Activated CD8-positive, alpha-beta T cell treated with anti-CD3 and anti-CD28 coated beads, Interleukin-2, amount 10 ng/mL, durations not matched to agents 7 days and 5 days (primary cell): ENCODE results near the gene C1GALT1. TPM values are rescaled to one million over a fixed set of nuclear protein-coding genes. Genes with fewer than 3 reads are reported as not detected.
"Not testable (repeated sequence)": the region's sequence is repeated elsewhere in the genome, so short reads cannot be mapped to it uniquely, and the experiment has no call there.

Experiments
- ATAC-seq: fragments of 150-1000 bp; cut with Tn5 transposase; one replicate; pipeline ENCODE4 v1.10.0; 2021; ENCODE audit warnings: moderate library complexity
- CTCF ChIA-PET: fragments of 350-600 bp; sonication (Branson Sonifier 250); formaldehyde crosslinking; loops from one replicate; lab custom pipeline; 2021; ENCODE audit warnings: antibody characterized with exemption; lab: Charles Lee
- POLR2A ChIA-PET: fragments of 350-600 bp; sonication (Branson Sonifier 250); formaldehyde crosslinking; loops from one replicate; lab custom pipeline; 2021; ENCODE audit warnings: antibody characterized with exemption; lab: Charles Lee
- DNase-seq: peaks from one replicate; pipeline ENCODE4 v3.0.0-alpha.2; 2020
- H3K27ac Mint-ChIP-seq: one replicate; pipeline ENCODE4 v1.8.0; 2021; ENCODE audit warnings: mild to moderate bottlenecking, mixed read lengths
- H3K27me3 Mint-ChIP-seq: one replicate; pipeline ENCODE4 v1.8.0; 2021; ENCODE audit warnings: low read depth, mixed read lengths
- H3K36me3 Mint-ChIP-seq: one replicate; pipeline ENCODE4 v1.8.0; 2021; ENCODE audit warnings: low read depth, mixed read lengths
- H3K4me1 Mint-ChIP-seq: one replicate; pipeline ENCODE4 v1.8.0; 2021; ENCODE audit warnings: low read depth, mixed read lengths
- H3K4me3 Mint-ChIP-seq: one replicate; pipeline ENCODE4 v1.8.0; 2021; ENCODE audit warnings: mild to moderate bottlenecking, mixed read lengths
- H3K9me3 Mint-ChIP-seq: one replicate; pipeline ENCODE4 v1.8.0; 2022; ENCODE audit warnings: mixed read lengths; ENCODE audit not compliant: insufficient read depth
- total RNA-seq, 2 experiments: library from RNA; stranded (reverse); gene quantifications; one replicate each; pipeline ENCODE4 v1.2.3, GENCODE V29; 2021

Gene C1GALT1
- total RNA-seq, 2 experiments from 2014 or later = 47.4 to 50.7 TPM

GRCh38 chr7:7183838-7184463, 1.6 kb downstream of the C1GALT1 start:
- peak overlapping the region; percentile 98 for H3K27ac Mint-ChIP-seq
- DNase-seq (no peak), ATAC-seq (no peak)
- peaks cover 23% of the 10 kb centered on the region for H3K4me1 Mint-ChIP-seq
- POLR2A ChIA-PET = interaction anchor here (0.8 to 3.8 kb wide), 8 partner anchors 18 to 84 kb away, joined by 3 to 74 read pairs (median 12); no protein-coding TSS in a partner anchor
- no peaks in the 10 kb centered on the region for H3K9me3 Mint-ChIP-seq
- H3K27me3 Mint-ChIP-seq = no peaks in the 10 kb centered on the region
- H3K4me3 Mint-ChIP-seq = peak overlapping the region; percentile 87
- CTCF ChIA-PET = interaction anchor here (0.9 to 3.5 kb wide), 7 partner anchors 17 to 358 kb away, joined by 3 to 29 read pairs (median 7); no protein-coding TSS in a partner anchor
- H3K36me3 Mint-ChIP-seq = peaks cover 12% of the 10 kb centered on the region

- H3K9me3 Mint-ChIP-seq = peaks cover 2% of the 10 kb centered on the region
- no peaks in the 10 kb centered on the region for H3K27me3 Mint-ChIP-seq
- ChIA-PET POLR2A (interaction anchor here (0.8 kb wide), 1 partner anchor 768 kb away, joined by 3 read pairs; no protein-coding TSS in a partner anchor), CTCF (interaction anchor here (0.9 to 2.3 kb wide), 3 partner anchors 15 to 82 kb away, joined by 3 to 12 read pairs (median 3); no protein-coding TSS in a partner anchor)
- no peak overlapping the region for H3K27ac Mint-ChIP-seq
- DNase-seq = no peak
- H3K4me3 Mint-ChIP-seq = no peak overlapping the region
- peaks cover 15% of the 10 kb centered on the region for H3K36me3 Mint-ChIP-seq
- ATAC-seq = no peak
- peaks cover 24% of the 10 kb centered on the region for H3K4me1 Mint-ChIP-seq
Observed at GRCh38 chr7:7185371-7185989, 3.1 kb downstream of the C1GALT1 start.

GRCh38 chr7:7188091-7188490, 5.7 kb downstream of the C1GALT1 start:
- Mint-ChIP-seq H3K9me3 (peaks cover 12% of the 10 kb centered on the region), H3K27ac (no peak overlapping the region), H3K4me1 (peaks cover 30% of the 10 kb centered on the region), H3K36me3 (peaks cover 36% of the 10 kb centered on the region), H3K4me3 (no peak overlapping the region), H3K27me3 (no peaks in the 10 kb centered on the region)
- POLR2A ChIA-PET = no interaction called here
- DNase-seq (no peak), ATAC-seq (no peak)
- CTCF ChIA-PET = no interaction called here

GRCh38 chr7:7188742-7189141, 6.4 kb downstream of the C1GALT1 start:
- POLR2A ChIA-PET = no interaction called here
- ATAC-seq (no peak), DNase-seq (no peak)
- Mint-ChIP-seq H3K4me3 (no peak overlapping the region), H3K36me3 (peaks cover 38% of the 10 kb centered on the region), H3K4me1 (peaks cover 36% of the 10 kb centered on the region), H3K27me3 (no peaks in the 10 kb centered on the region), H3K9me3 (peaks cover 17% of the 10 kb centered on the region), H3K27ac (no peak overlapping the region)
- CTCF ChIA-PET = interaction anchor here (1.0 kb wide), 1 partner anchor 13 kb away, joined by 3 read pairs; no protein-coding TSS in a partner anchor

- DNase-seq (no peak), ATAC-seq (no peak)
- CTCF ChIA-PET = no interaction called here
- Mint-ChIP-seq H3K4me3 (no peak overlapping the region), H3K9me3 (peaks cover 22% of the 10 kb centered on the region), H3K36me3 (peaks cover 47% of the 10 kb centered on the region), H3K27me3 (no peaks in the 10 kb centered on the region), H3K4me1 (peaks cover 41% of the 10 kb centered on the region), H3K27ac (no peak overlapping the region)
- POLR2A ChIA-PET = interaction anchor here (0.9 to 1.4 kb wide), 2 partner anchors 8 to 10 kb away, joined by 4 read pairs; partner anchors contain the start of gene C1GALT1
Observed at GRCh38 chr7:7190142-7190541, 7.8 kb downstream of the C1GALT1 start.

- H3K9me3 Mint-ChIP-seq = peaks cover 23% of the 10 kb centered on the region
- no peaks in the 10 kb centered on the region for H3K27me3 Mint-ChIP-seq
- DNase-seq = no peak
- H3K4me1 Mint-ChIP-seq = peaks cover 41% of the 10 kb centered on the region
- H3K36me3 Mint-ChIP-seq = peaks cover 54% of the 10 kb centered on the region
- no peak for ATAC-seq
- ChIA-PET CTCF (no interaction called here), POLR2A (interaction anchor here (0.6 to 1.4 kb wide), 3 partner anchors 9 to 83 kb away, joined by 3 to 4 read pairs (median 4); partner anchors contain the start of gene C1GALT1)
- H3K4me3 Mint-ChIP-seq = no peak overlapping the region
- H3K27ac Mint-ChIP-seq = no peak overlapping the region
Observed at GRCh38 chr7:7191137-7191536, 8.8 kb downstream of the C1GALT1 start.

- H3K4me3 Mint-ChIP-seq = peak overlapping the region; percentile 17
- CTCF ChIA-PET = interaction anchor here (0.9 kb wide), 1 partner anchor 11 kb away, joined by 3 read pairs; the partner anchor contains the start of gene C1GALT1
- DNase-seq, POLR2A ChIA-PET, H3K27me3 Mint-ChIP-seq: not testable (repeated sequence)
- H3K4me1 Mint-ChIP-seq = peaks cover 46% of the 10 kb centered on the region
- peaks cover 23% of the 10 kb centered on the region for H3K9me3 Mint-ChIP-seq
- peaks cover 72% of the 10 kb centered on the region for H3K36me3 Mint-ChIP-seq
- peak overlapping the region; percentile 68 for H3K27ac Mint-ChIP-seq
- ATAC-seq = peak; percentile 36
Observed at GRCh38 chr7:7192798-7193788, 10.7 kb downstream of the C1GALT1 start.

- DNase-seq, ATAC-seq, H3K4me3 Mint-ChIP-seq, H3K27ac Mint-ChIP-seq, H3K27me3 Mint-ChIP-seq: not testable (repeated sequence)
- Mint-ChIP-seq H3K36me3 (peaks cover 48% of the 10 kb centered on the region), H3K9me3 (peaks cover 15% of the 10 kb centered on the region), H3K4me1 (peaks cover 75% of the 10 kb centered on the region)
- ChIA-PET POLR2A (interaction anchor here (1.1 kb wide), 1 partner anchor 17 kb away, joined by 3 read pairs; the partner anchor contains the start of gene C1GALT1), CTCF (interaction anchor here (1.6 kb wide), 1 partner anchor 15 kb away, joined by 3 read pairs; no protein-coding TSS in a partner anchor)
Observed at GRCh38 chr7:7199592-7199991, 17.2 kb downstream of the C1GALT1 start.

- not testable (repeated sequence) for H3K9me3 Mint-ChIP-seq, H3K27me3 Mint-ChIP-seq, H3K27ac Mint-ChIP-seq, ATAC-seq, DNase-seq, H3K4me3 Mint-ChIP-seq
- H3K4me1 Mint-ChIP-seq = peaks cover 74% of the 10 kb centered on the region
- POLR2A ChIA-PET = interaction anchor here (0.8 to 1.1 kb wide), 2 partner anchors 11 to 17 kb away, joined by 3 to 4 read pairs; partner anchors contain the start of gene C1GALT1
- H3K36me3 Mint-ChIP-seq = peaks cover 45% of the 10 kb centered on the region
- CTCF ChIA-PET = interaction anchor here (1.5 to 1.6 kb wide), 2 partner anchors 15 to 18 kb away, joined by 3 to 8 read pairs; partner anchors contain the start of gene C1GALT1
Observed at GRCh38 chr7:7200255-7200654, 17.9 kb downstream of the C1GALT1 start.

GRCh38 chr7:7201578-7202374, 19.4 kb downstream of the C1GALT1 start:
- Mint-ChIP-seq H3K4me3 (peak overlapping the region; percentile 44), H3K27ac (peak overlapping the region; percentile 78), H3K36me3 (peaks cover 34% of the 10 kb centered on the region), H3K9me3 (peaks cover 9% of the 10 kb centered on the region), H3K27me3 (no peaks in the 10 kb centered on the region), H3K4me1 (peaks cover 71% of the 10 kb centered on the region)
- ATAC-seq (peak; percentile 95), DNase-seq (peak; percentile 69)
- CTCF ChIA-PET = interaction anchor here (1.1 to 1.6 kb wide), 4 partner anchors 13 to 98 kb away, joined by 3 to 8 read pairs (median 3); partner anchors contain the start of gene C1GALT1
- POLR2A ChIA-PET = interaction anchor here (0.8 to 0.9 kb wide), 3 partner anchors 10 to 20 kb away, joined by 3 to 4 read pairs (median 3); no protein-coding TSS in a partner anchor
